Stimulated activated naive B cell treated with anti-CD40 and anti-IgM and Interleukin-4, amounts not matched to agents 10 μg/mL and 1 μg/mL and 100 μg/mL, for 72 hours (primary cell): ENCODE data around the gene SLC36A3.

Experiments used
- ATAC-seq, 2 donors: fragments of 150-1000 bp; cut with Tn5 transposase; replicated peaks; 2 replicates each; pipeline ENCODE4 v1.10.0; 2021; ENCODE audit warnings: moderate library complexity in 1 of 2
- DNase-seq: peaks from one replicate; pipeline ENCODE4 v3.0.0; 2021
- H3K27ac Mint-ChIP-seq: one replicate; pipeline ENCODE4 v1.8.0; 2022; ENCODE audit warnings: mild to moderate bottlenecking, mixed read lengths
- H3K27me3 Mint-ChIP-seq, 2 donors: one replicate each; pipeline ENCODE4 v1.8.0; 2022; ENCODE audit warnings: mixed read lengths in 2 of 2
- H3K36me3 Mint-ChIP-seq, 2 donors: one replicate each; pipeline ENCODE4 v1.8.0; 2022; ENCODE audit warnings: mixed read lengths in 2 of 2, mild to moderate bottlenecking in 1 of 2
- H3K4me1 Mint-ChIP-seq, 2 donors: one replicate each; pipeline ENCODE4 v1.8.0; 2022; ENCODE audit warnings: mixed read lengths in 2 of 2, mild to moderate bottlenecking in 1 of 2
- H3K4me3 Mint-ChIP-seq, 2 donors: one replicate each; pipeline ENCODE4 v1.8.0; 2022; ENCODE audit warnings: mild to moderate bottlenecking in 2 of 2, mixed read lengths in 2 of 2, moderate library complexity in 1 of 2
- H3K9me3 Mint-ChIP-seq, 2 donors: one replicate each; pipeline ENCODE4 v1.8.0; 2022; ENCODE audit warnings: mixed read lengths in 2 of 2, mild to moderate bottlenecking in 1 of 2

The SLC36A3 gene

GRCh38 chr5:151303666-151304065 lies at the start of gene SLC36A3:
Gene SLC36A3, minus strand, starts transcription at chr5:151303766. Its CDS starts 412 bp downstream, at chr5:151303354.
- ATAC-seq = no peak
- Mint-ChIP-seq H3K27ac (peak within 1 kb of the TSS; percentile 7), H3K36me3 (no peaks in the 10 kb centered on the region), H3K27me3 (peaks cover 25 to 33% of the 10 kb centered on the region in 2 donors), H3K9me3 (no peaks in the 10 kb centered on the region), H3K4me3 (no peak within 1 kb of the TSS), H3K4me1 (no peaks in the 10 kb centered on the region)
- no peak for DNase-seq

DNA sequence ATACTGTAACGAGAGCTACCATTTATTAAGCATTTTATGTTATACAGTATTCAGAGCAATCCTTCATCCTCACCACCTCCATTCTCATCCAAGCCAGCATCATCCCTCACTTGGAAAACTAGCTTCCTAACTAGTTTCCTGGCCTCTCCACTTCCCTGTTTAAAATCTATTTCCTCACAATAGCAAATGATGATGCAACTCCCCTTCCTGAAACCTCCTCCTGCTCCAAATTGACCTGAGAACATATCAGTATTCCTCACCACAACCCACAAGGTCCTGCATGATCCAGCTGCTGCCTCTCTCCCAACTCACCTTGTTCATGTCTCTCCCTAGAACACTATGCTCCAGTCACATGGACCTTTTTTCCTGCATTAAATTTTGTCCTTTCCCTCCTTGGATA lies 48.1 kb upstream of the SLC36A3 start:
- Mint-ChIP-seq H3K9me3 (no peaks in the 10 kb centered on the region), H3K4me1 (no peaks in the 10 kb centered on the region), H3K27me3 (peaks cover 34% of the 10 kb centered on the region in 2 donors), H3K27ac (no peak overlapping the region), H3K36me3 (no peaks in the 10 kb centered on the region), H3K4me3 (no peak overlapping the region)
- ATAC-seq (no peak), DNase-seq (no peak)

DNA sequence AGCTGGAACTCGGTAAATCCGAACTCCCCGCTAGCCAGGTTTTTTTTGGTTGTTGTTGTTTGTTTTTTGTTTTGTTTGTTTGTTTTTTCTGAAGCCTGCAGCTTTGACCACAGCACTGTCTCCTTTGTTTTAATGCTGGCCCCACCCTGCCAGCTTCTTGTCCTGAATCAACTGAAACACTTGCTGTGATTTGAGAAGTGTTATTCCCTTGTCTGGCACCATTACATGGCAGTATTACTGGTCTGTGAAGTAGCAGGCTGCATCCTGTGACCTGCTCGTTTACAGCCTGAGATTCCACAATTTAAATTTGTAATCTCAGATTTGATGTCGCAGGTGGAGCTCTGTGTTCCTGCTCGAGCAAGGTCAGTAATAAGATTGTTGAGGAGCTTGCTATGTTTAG lies 45.2 kb upstream of the SLC36A3 start:
- peaks cover 27 to 35% of the 10 kb centered on the region in 2 donors for H3K27me3 Mint-ChIP-seq
- H3K4me3 Mint-ChIP-seq = no peak overlapping the region
- no peaks in the 10 kb centered on the region for H3K4me1 Mint-ChIP-seq
- no peak for ATAC-seq
- H3K36me3 Mint-ChIP-seq = no peaks in the 10 kb centered on the region
- no peak overlapping the region for H3K27ac Mint-ChIP-seq
- no peak for DNase-seq
- no peaks in the 10 kb centered on the region for H3K9me3 Mint-ChIP-seq

DNA sequence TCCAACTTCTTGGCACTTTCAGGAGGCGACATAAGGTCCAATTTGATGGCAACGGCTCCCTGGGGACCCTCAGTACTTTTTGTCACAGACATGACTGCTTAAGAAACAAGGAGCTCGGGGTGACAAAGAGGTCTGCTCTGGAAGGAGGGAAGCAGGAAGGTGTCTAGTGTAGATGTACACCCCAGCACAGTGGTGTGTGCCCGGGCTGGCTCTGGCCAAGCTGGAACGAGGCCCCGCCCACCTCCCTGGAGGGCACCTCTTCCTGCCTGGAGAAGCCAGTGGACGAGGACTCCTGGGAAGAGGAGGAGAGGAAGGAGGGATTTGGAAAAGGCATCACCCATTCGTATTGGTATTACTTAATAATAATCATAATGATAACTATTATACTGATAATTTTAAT lies 43.8 kb upstream of the SLC36A3 start, which contains the start of gene SLC36A2:
TSS of gene SLC36A2 (minus strand) at position 191 of the 400 bp plus-strand sequence. CDS start at position 92, 99 bp downstream.
- Mint-ChIP-seq H3K4me1 (no peaks in the 10 kb centered on the region), H3K36me3 (no peaks in the 10 kb centered on the region), H3K27me3 (peaks cover 37 to 40% of the 10 kb centered on the region in 2 donors), H3K4me3 (no peak within 1 kb of the TSS), H3K27ac (no peak within 1 kb of the TSS), H3K9me3 (no peaks in the 10 kb centered on the region)
- ATAC-seq (no peak), DNase-seq (no peak)

DNA sequence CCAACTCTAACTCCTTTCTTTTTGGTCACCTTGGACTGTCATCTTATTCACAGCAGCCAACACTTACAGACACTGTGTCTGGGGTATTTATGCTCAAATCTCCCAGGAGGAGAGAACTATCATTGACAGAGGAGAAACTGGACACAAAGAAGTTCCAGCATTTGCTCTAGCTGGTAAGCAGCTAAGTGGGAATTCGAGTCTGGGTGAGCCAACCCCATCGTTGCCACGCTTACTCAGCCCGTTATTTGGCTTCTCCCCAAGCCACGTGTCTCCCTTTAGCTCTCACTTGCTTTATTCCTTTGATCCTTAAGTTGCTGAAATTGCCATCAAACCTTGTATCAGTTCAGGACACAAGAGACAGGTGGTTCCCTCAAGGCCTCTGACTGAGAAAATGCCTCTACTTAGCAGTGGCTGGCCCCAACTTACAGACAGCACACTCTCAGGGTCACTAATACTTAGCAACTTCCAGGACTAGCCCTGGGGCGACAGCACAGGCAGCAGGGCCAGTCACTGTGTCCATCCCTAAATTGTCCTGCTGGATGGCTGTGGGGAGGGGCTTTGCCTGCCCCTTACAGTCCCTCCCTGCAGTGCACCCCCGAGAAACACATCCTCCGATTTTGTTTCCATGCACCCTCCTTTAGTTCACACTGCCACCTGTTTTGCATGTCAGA lies 42.4 kb upstream of the SLC36A3 start:
- ATAC-seq = no peak
- Mint-ChIP-seq H3K36me3 (no peaks in the 10 kb centered on the region), H3K4me1 (no peaks in the 10 kb centered on the region), H3K4me3 (no peak overlapping the region), H3K9me3 (no peaks in the 10 kb centered on the region), H3K27me3 (peaks cover 43 to 46% of the 10 kb centered on the region in 2 donors), H3K27ac (no peak overlapping the region)
- DNase-seq = no peak

DNA sequence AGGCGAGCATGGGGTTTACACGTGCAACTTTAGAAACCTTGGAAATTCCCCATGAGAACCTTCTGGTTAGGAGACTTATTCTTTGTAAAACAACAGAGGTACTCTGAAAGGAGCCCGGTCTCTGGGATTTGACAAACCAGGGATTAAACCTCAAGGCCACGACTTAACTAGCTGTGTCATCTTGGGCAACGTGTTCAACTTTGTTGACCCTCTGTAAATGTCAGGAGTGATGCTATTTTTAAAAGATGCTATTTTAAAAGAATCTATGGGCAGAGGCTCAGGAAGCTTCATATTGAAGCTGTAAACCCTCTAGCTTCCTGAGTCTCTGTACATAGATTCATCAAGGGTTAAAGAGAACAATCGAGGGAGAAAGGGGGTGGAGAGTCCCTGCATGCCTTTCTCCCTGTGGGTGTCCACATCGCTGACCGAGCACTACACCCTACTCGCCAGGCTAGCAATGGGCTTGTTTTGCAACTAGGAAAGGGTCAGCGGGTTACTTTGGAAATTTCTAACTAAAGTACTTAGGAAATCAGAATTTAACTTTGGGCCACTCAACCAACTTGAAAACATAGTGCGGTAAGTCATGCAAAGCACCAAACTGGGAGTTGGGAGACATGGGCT lies 41.7 kb upstream of the SLC36A3 start:
- no peak overlapping the region for H3K27ac Mint-ChIP-seq
- H3K4me3 Mint-ChIP-seq = no peak overlapping the region
- peaks cover 41 to 52% of the 10 kb centered on the region in 2 donors for H3K27me3 Mint-ChIP-seq
- no peaks in the 10 kb centered on the region for H3K9me3 Mint-ChIP-seq
- H3K4me1 Mint-ChIP-seq = no peaks in the 10 kb centered on the region
- no peak for ATAC-seq
- no peak for DNase-seq
- no peaks in the 10 kb centered on the region for H3K36me3 Mint-ChIP-seq

DNA sequence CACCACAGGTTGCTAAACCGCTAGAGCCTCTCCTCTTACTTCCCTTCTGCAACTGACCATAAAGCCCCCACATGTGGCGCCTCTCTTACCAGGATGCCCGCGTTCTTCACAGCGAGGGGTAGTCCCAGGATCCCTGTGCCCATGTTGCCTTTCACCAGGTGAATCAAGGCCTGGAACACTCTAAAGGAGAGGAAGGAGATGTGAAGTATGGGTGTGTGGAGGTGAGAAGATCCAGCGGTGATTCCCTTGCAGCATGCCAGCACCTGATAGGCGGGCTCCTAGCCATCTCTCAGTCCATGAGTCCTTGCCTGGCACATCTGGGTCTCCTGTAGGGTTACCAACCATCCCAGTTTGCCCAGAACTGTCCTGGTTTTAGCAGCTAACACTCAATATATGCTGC lies 40.5 kb upstream of the SLC36A3 start:
- DNase-seq (no peak), ATAC-seq (no peak)
- H3K36me3 Mint-ChIP-seq = no peaks in the 10 kb centered on the region
- H3K4me1 Mint-ChIP-seq = no peaks in the 10 kb centered on the region
- no peak overlapping the region for H3K27ac Mint-ChIP-seq
- H3K27me3 Mint-ChIP-seq = peaks cover 36 to 62% of the 10 kb centered on the region in 2 donors
- H3K4me3 Mint-ChIP-seq = no peak overlapping the region
- no peaks in the 10 kb centered on the region for H3K9me3 Mint-ChIP-seq

- Mint-ChIP-seq H3K27ac (no peak overlapping the region), H3K9me3 (no peaks in the 10 kb centered on the region), H3K27me3 (peaks cover 33 to 67% of the 10 kb centered on the region in 2 donors), H3K4me1 (no peaks in the 10 kb centered on the region), H3K36me3 (no peaks in the 10 kb centered on the region), H3K4me3 (no peak overlapping the region)
- DNase-seq (no peak), ATAC-seq (no peak)
Observed at GRCh38 chr5:151340004-151340403, 36.4 kb upstream of the SLC36A3 start.

DNA sequence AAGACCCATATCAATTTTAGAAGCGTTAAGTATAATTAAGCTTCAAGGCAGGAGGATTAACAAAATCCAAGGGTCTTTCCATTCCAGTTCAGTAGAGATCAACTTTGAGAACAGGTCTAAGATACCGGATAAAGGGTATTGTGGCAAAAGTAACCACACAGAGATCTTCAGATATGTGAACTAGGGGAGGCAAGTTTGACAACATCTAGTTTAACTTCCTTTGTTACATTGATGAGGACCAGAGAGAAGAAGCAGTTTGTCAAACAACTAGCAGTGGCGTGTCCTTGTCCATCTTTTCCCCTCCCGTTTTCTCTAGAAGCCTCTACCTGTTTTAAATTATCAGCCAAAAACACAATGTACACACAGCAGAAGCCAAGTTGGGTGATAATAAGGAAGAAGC lies 35.2 kb upstream of the SLC36A3 start:
- H3K4me3 Mint-ChIP-seq = no peak overlapping the region

DNA sequence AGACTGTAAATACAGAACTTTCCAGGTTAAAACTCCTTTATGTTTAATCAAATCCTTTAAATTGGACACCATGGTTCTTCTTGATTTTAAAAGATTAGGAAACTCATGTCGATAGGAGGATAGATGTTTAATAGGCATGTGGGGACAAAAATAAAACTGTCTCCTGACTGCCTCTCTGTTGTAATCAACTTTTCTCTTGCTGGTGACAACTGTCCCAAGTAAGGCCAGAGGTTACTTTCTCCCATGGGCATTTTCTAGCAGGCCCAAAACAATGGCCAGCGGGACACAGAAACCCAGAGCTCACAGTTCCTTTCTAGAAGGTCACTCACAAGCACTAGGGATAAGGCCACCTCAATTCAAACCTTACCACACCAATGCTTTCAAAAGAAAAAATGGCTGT lies 29.3 kb upstream of the SLC36A3 start:
- no peak overlapping the region for H3K27ac Mint-ChIP-seq
- ATAC-seq (no peak), DNase-seq (no peak)
- no peaks in the 10 kb centered on the region for H3K36me3 Mint-ChIP-seq
- H3K4me1 Mint-ChIP-seq = peaks cover 0 to 5% of the 10 kb centered on the region in 2 donors
- H3K4me3 Mint-ChIP-seq = no peak overlapping the region
- no peaks in the 10 kb centered on the region for H3K9me3 Mint-ChIP-seq
- peaks cover 8 to 13% of the 10 kb centered on the region in 2 donors for H3K27me3 Mint-ChIP-seq

More for the DNA sequence above, 35.2 kb upstream of the SLC36A3 start:
- ATAC-seq (no peak), DNase-seq (no peak)
- Mint-ChIP-seq H3K27ac (no peak overlapping the region), H3K36me3 (no peaks in the 10 kb centered on the region), H3K4me1 (no peaks in the 10 kb centered on the region), H3K9me3 (no peaks in the 10 kb centered on the region), H3K27me3 (peaks cover 33 to 63% of the 10 kb centered on the region in 2 donors)

DNA sequence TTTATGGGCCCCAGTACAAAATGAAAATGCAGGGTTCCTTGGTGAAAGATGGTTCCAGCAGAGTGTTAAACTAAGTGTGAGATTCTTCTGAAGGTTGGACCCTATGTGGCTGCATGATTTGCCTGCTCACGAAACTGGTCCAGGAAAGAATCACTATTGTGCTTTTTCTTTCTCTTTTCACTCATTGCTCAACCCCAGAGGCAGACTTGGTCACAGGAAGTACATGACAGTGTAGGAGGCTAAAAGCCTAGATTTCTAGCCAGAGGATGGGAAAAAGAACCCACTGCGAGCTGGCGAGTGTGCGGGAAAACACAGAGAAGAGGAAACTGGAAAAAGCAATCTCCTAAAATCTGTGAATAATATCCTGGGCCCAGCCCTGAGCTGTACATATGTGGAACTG lies 25.2 kb upstream of the SLC36A3 start:
- Mint-ChIP-seq H3K27ac (no peak overlapping the region), H3K4me3 (no peak overlapping the region), H3K27me3 (peaks cover 6 to 10% of the 10 kb centered on the region in 2 donors), H3K4me1 (peaks cover 0 to 6% of the 10 kb centered on the region in 2 donors), H3K9me3 (peaks cover 0 to 1% of the 10 kb centered on the region in 2 donors), H3K36me3 (peaks cover 0 to 2% of the 10 kb centered on the region in 2 donors)
- ATAC-seq = no peak
- no peak for DNase-seq

- H3K36me3 Mint-ChIP-seq = peaks cover 0 to 2% of the 10 kb centered on the region in 2 donors
- ATAC-seq (no peak), DNase-seq (no peak)
- H3K4me1 Mint-ChIP-seq = peaks cover 0 to 6% of the 10 kb centered on the region in 2 donors
- peaks cover 0 to 1% of the 10 kb centered on the region in 2 donors for H3K9me3 Mint-ChIP-seq
- no peak overlapping the region for H3K4me3 Mint-ChIP-seq
- no peak overlapping the region for H3K27ac Mint-ChIP-seq
- H3K27me3 Mint-ChIP-seq = peaks cover 6 to 10% of the 10 kb centered on the region in 2 donors
Observed at GRCh38 chr5:151327585-151327984, 24.0 kb upstream of the SLC36A3 start.

DNA sequence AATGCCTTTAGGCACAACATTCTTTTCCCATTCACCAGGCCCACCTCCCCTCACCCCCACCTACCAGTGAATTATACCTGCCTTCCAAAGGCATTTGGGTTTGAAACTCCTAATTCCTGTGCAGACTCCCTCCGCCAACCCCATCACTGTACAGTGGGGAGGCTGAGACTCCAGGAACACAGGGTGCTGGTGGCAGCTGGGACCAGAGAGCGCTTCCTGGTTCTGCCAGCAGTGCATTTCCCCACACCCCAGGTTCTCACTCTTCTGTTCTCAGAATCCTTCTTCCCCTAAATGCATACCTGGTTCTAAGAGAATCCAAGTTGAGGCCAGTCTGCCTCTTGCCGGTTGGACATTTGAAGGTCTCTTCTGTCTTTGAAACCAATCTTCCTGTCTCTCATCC lies 22.7 kb upstream of the SLC36A3 start:
- DNase-seq = no peak
- Mint-ChIP-seq H3K9me3 (peaks cover 0 to 1% of the 10 kb centered on the region in 2 donors), H3K4me1 (peaks cover 0 to 6% of the 10 kb centered on the region in 2 donors), H3K27me3 (peaks cover 6 to 10% of the 10 kb centered on the region in 2 donors), H3K36me3 (peaks cover 0 to 2% of the 10 kb centered on the region in 2 donors), H3K4me3 (no peak overlapping the region), H3K27ac (no peak overlapping the region)
- ATAC-seq = no peak

DNA sequence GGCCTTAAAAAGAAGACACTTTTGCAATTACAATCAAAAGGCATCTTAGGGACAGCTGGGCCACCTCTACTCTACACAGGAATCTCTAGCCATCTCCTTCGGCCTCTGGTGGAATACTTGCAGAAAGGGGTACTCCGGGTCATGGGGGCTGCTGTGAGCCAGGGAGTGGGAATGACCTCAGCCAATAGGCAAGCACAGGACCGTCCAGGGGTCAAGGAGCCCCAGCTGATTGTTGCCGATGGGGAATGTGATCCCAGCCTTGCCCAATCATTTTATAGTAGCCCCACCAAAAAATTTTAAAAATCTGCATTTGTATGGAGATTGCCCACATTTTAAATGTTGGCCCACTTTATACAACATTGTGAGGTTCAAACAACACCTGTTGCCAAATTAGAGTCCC lies 16.9 kb upstream of the SLC36A3 start:
- ATAC-seq = no peak
- H3K36me3 Mint-ChIP-seq = peaks cover 0 to 2% of the 10 kb centered on the region in 2 donors
- peaks cover 9 to 13% of the 10 kb centered on the region in 2 donors for H3K4me1 Mint-ChIP-seq
- peaks cover 0 to 1% of the 10 kb centered on the region in 2 donors for H3K9me3 Mint-ChIP-seq
- no peak for DNase-seq
- peaks cover 4 to 6% of the 10 kb centered on the region in 2 donors for H3K27me3 Mint-ChIP-seq
- H3K27ac Mint-ChIP-seq = no peak overlapping the region
- no peak overlapping the region for H3K4me3 Mint-ChIP-seq
